GM19240 (cell line): ENCODE data around the gene TBPL2.
"Not testable (repeated sequence)": the region's sequence is repeated elsewhere in the genome, so short reads cannot be mapped to it uniquely, and the experiment has no call there.

Experiments
- DNase-seq: peaks from one replicate; pipeline ENCODE4 v3.0.0; 2011; ENCODE audit warnings: low spot score; ENCODE audit not compliant: insufficient read length

Gene TBPL2

GRCh38 chr14:55440385-55440784 is at the start of gene TBPL2:
Gene TBPL2, minus strand, starts transcription at chr14:55440616. Its CDS starts 167 bp downstream, at chr14:55440449.
- no peak for DNase-seq

GRCh38 chr14:55488204-55488603 is 47.8 kb upstream of the TBPL2 start:
- DNase-seq = no peak

- no peak for DNase-seq
These were observed 42.7 kb upstream of the TBPL2 start for GRCh38 chr14:55482936-55483605.

- DNase-seq = no peak
These were observed 41.4 kb upstream of the TBPL2 start for GRCh38 chr14:55481769-55482168.

GRCh38 chr14:55477680-55478079 is 37.3 kb upstream of the TBPL2 start:
- no peak for DNase-seq

GRCh38 chr14:55476448-55476847 is 36.0 kb upstream of the TBPL2 start:
- DNase-seq = not testable (repeated sequence)

GRCh38 chr14:55473786-55474185 is 33.4 kb upstream of the TBPL2 start:
- no peak for DNase-seq

- DNase-seq = no peak
These were observed 29.6 kb upstream of the TBPL2 start for GRCh38 chr14:55470025-55470424.

- no peak for DNase-seq
These were observed 26.9 kb upstream of the TBPL2 start for GRCh38 chr14:55467307-55467706.

- peak; percentile 66 for DNase-seq
These were observed 18.5 kb upstream of the TBPL2 start for GRCh38 chr14:55458800-55459515.

- no peak for DNase-seq
These were observed 17.1 kb upstream of the TBPL2 start for GRCh38 chr14:55457496-55457895.

- not testable (repeated sequence) for DNase-seq
These were observed 16.0 kb upstream of the TBPL2 start for GRCh38 chr14:55456411-55456810.

- no peak for DNase-seq
These were observed 14.0 kb upstream of the TBPL2 start for GRCh38 chr14:55454264-55455002.

GRCh38 chr14:55451950-55452349 is 11.5 kb upstream of the TBPL2 start:
- no peak for DNase-seq

GRCh38 chr14:55451398-55451797 is 11.0 kb upstream of the TBPL2 start:
- DNase-seq = no peak

GRCh38 chr14:55450987-55451386 is 10.6 kb upstream of the TBPL2 start:
- DNase-seq = no peak

- no peak for DNase-seq
These were observed 10.1 kb upstream of the TBPL2 start for GRCh38 chr14:55450539-55450938.

GRCh38 chr14:55450124-55450523 is 9.7 kb upstream of the TBPL2 start:
- DNase-seq = no peak

- DNase-seq = no peak
These were observed 8.7 kb upstream of the TBPL2 start for GRCh38 chr14:55449116-55449515.

- DNase-seq = no peak
These were observed 7.8 kb upstream of the TBPL2 start for GRCh38 chr14:55448141-55448614.

- DNase-seq = no peak
These were observed 6.4 kb upstream of the TBPL2 start for GRCh38 chr14:55446833-55447232.

GRCh38 chr14:55446127-55446736 is 5.8 kb upstream of the TBPL2 start:
- DNase-seq = peak; percentile 29
